Testis (tissue), 3 donors: Measurements from ENCODE around the gene PTPRN2. TPM values are rescaled to one million over a fixed set of nuclear protein-coding genes. Genes with fewer than 3 reads are reported as not detected.

ENCODE experiments used
- DNase-seq: peaks from one replicate; pipeline ENCODE4 v3.0.0-alpha.2; 2019
- H3K27ac ChIP-seq, 2 donors: fragments of 200-600 bp; sonication (generic); one replicate each; pipeline ENCODE4 v1.5.1; 2019
- H3K27me3 ChIP-seq: fragments of 200-600 bp; sonication (generic); one replicate; pipeline ENCODE4 v1.5.1; 2019
- H3K36me3 ChIP-seq: fragments of 200-600 bp; sonication (generic); one replicate; pipeline ENCODE4 v1.5.1; 2017; ENCODE audit warnings: low read depth; ENCODE audit errors: missing control alignments
- H3K4me1 ChIP-seq: fragments of 200-600 bp; sonication (generic); one replicate; pipeline ENCODE4 v1.5.1; 2019
- H3K4me3 ChIP-seq, 2 donors: fragments of 200-600 bp; sonication (generic); one replicate each; pipeline ENCODE4 v1.5.1; 2017 to 2019
- H3K9me3 ChIP-seq: fragments of 200-600 bp; sonication (generic); one replicate; pipeline ENCODE4 v1.5.1; 2017
- POLR2A ChIP-seq: fragments of 450-650 bp; IDR thresholded peaks from one replicate; pipeline ENCODE4 v1.6.1; 2017; ENCODE audit warnings: antibody characterized with exemption, mild to moderate bottlenecking, moderate library complexity
- WGBS, 2 donors: methylation state at CpG; one replicate each; pipeline ENCODE4 v1.1.5; 2018; 5-methylcytosine and 5-hydroxymethylcytosine counted together
- intact Hi-C: fragments of 100-400 bp; cut with DNase I; formaldehyde crosslinking; loops from one replicate; pipeline ENCODE4 v1.15.1; 2023; ENCODE audit warnings: low total_unique reads
- polyA plus RNA-seq: library from polyadenylated mRNA; stranded (reverse); fragments of 350-450 nt; fragmentation: Illumina TruSeq; extraction: RNeasy Lipid Tissue Mini Kit (QIAGEN cat#74804); gene quantifications from one replicate; pipeline ENCODE4 v1.2.3, GENCODE V29; 2014; ENCODE audit warnings: low read depth, low replicate concordance; ENCODE audit not compliant: insufficient read depth
- total RNA-seq, 2 donors: library from RNA; depleted of rRNA; stranded (reverse); fragments of >200 nt; gene quantifications; one replicate each; pipeline ENCODE4 v1.2.3, GENCODE V29; 2016
- TF ChIP-seq, protein P1 (sequence below), 3 experiments: fragments of 450-650 bp in 2 of 3; fragments of 200-600 bp in 1 of 3; sonication (generic) in 1 of 3; IDR thresholded peaks; one replicate each; pipeline ENCODE4 v1.5.1; 2016 to 2019; ENCODE audit warnings: antibody characterized with exemption in 3 of 3, mild to moderate bottlenecking in 2 of 3, moderate library complexity in 1 of 3

Gene PTPRN2
- total and polyA plus RNA-seq, 3 donors from 2014 or later = 9.3 to 10.8 (median 9.8) TPM

DNA sequence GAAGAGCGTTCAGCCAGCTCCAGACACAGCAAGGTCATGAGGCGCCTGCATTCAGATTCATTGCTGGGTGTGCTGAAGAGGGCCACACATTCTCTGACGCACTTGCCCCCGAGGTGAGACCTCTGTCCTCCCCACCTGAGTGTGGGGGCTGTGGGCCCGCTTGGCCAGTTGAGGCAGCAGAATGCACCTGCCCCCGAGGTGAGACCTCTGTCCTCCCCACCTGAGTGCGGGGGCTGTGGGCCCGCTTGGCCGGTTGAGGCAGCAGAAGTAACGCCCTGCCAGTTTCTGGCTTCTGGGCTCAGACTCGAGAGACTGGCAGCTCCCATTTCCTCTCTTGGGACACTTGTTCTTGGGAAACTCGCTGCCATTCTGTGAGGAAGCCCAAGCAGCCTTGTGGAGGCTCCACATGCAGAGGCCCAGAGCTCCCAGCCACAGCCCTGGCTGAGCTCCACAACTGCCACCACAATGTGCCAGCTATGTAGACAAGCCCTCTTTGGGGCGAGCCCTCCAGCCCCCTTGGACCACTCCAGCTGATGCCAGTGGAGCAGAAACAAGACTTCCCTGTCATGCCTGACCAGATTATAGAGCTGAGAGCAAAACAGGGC, 816.8 kb downstream of the PTPRN2 start:
- TF ChIP-seq POLR2A = no peak
- TF ChIP-seq, protein P1, sequence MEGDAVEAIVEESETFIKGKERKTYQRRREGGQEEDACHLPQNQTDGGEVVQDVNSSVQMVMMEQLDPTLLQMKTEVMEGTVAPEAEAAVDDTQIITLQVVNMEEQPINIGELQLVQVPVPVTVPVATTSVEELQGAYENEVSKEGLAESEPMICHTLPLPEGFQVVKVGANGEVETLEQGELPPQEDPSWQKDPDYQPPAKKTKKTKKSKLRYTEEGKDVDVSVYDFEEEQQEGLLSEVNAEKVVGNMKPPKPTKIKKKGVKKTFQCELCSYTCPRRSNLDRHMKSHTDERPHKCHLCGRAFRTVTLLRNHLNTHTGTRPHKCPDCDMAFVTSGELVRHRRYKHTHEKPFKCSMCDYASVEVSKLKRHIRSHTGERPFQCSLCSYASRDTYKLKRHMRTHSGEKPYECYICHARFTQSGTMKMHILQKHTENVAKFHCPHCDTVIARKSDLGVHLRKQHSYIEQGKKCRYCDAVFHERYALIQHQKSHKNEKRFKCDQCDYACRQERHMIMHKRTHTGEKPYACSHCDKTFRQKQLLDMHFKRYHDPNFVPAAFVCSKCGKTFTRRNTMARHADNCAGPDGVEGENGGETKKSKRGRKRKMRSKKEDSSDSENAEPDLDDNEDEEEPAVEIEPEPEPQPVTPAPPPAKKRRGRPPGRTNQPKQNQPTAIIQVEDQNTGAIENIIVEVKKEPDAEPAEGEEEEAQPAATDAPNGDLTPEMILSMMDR (IDR thresholded peaks at IDR 0.05) = no peak
- Histone ChIP-seq H3K27ac (no peak overlapping the region), H3K9me3 (no peaks in the 10 kb centered on the region), H3K27me3 (no peaks in the 10 kb centered on the region), H3K4me3 (no peak overlapping the region), H3K36me3 (no peaks in the 10 kb centered on the region), H3K4me1 (no peaks in the 10 kb centered on the region)
- WGBS, 2 donors = 91 to 94% methylated on average over 4 to 13 of the region's 13 CpGs
- intact Hi-C loops = no loop called here
- DNase-seq = no peak

DNA sequence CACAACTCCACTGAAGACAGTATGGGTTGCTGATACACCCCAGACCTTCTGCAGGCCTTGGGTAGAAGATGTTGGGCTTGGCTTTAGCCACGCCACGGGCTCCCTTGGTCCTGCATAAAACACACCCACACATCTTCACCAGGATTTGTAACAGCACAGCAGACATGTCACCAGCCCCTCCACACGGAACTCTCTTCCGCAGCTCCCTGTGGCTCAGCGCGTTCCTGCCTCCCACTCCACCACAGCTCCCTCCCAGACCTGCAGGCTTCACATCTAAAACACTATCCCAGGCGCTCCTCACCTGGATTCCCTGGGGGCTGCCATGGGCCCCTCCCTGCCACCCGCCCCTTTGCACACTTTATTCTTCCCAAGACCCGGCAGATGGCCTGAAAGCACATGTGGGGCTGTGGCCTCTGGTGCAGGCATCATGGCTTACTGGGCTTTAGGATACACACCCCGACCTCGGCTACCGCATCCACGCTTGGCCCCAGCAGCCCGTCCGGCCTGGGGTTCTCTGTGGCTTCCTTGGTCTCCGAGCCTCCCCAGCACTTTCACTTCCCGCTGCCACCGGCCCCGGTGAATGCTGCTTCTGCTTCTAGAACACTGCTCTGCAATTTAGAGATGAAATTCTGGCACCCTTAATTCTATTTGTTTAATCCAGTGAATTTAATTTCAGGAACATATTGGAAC, 818.0 kb downstream of the PTPRN2 start:
- no peaks in the 10 kb centered on the region for H3K4me1 ChIP-seq
- H3K27ac ChIP-seq = no peak overlapping the region
- TF ChIP-seq, protein P1 (IDR thresholded peaks at IDR 0.05) = no peak
- TF ChIP-seq POLR2A = no peak
- H3K36me3 ChIP-seq = no peaks in the 10 kb centered on the region
- WGBS, 2 donors = 66 to 76% methylated on average over 19 of the region's 19 CpGs
- intact Hi-C loops = no loop called here
- no peak for DNase-seq
- H3K9me3 ChIP-seq = no peaks in the 10 kb centered on the region
- no peaks in the 10 kb centered on the region for H3K27me3 ChIP-seq
- no peak overlapping the region for H3K4me3 ChIP-seq

DNA sequence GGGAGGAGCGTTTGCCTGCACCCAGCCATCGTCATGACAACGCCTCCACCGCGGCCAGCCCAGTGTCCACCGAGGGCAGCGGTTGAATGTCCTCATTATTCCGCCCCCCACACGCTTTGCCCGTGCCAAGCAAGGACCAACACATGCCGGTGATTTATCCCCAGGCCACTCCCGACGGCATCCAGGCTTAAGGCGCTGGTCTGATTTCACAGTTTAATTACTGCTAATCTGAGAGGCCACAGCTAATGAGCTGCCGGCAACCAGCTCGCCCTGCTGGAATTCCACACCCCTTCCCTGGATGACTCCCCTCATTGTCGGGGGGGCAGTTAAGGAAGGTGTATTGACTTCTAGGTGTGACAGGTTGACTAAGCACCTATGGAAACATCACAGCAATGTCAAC, 818.5 kb downstream of the PTPRN2 start:
- Histone ChIP-seq H3K9me3 (no peaks in the 10 kb centered on the region), H3K4me1 (no peaks in the 10 kb centered on the region), H3K27me3 (no peaks in the 10 kb centered on the region), H3K36me3 (no peaks in the 10 kb centered on the region), H3K27ac (no peak overlapping the region), H3K4me3 (no peak overlapping the region)
- intact Hi-C loops = no loop called here
- no peak for DNase-seq
- TF ChIP-seq, protein P1 (IDR thresholded peaks at IDR 0.05) = no peak
- no peak for TF ChIP-seq POLR2A
- 32 to 52% methylated on average over 5 to 17 of the region's 17 CpGs for WGBS, 2 donors

DNA sequence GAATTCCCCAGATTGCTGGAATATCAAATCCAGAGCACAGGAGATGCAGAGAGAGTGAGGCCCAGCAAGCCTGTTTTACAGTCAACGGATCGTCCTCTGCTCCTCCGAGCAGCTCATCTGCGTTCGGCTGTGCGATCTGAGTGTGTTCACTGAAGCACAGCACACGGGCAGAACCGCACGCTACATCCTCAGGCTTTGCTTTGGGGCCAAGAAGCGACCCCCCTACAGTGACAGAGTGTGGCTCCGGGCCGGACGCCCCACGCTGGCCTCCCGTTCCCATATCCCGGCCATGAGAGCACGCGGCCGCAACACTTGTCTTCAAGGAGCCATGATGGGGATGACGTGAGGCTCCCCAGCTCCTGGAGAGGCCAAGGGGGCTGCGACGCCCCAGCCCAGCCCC, 819.4 kb downstream of the PTPRN2 start:
- Histone ChIP-seq H3K4me1 (no peaks in the 10 kb centered on the region), H3K27me3 (no peaks in the 10 kb centered on the region), H3K27ac (no peak overlapping the region), H3K4me3 (no peak overlapping the region), H3K9me3 (no peaks in the 10 kb centered on the region), H3K36me3 (no peaks in the 10 kb centered on the region)
- WGBS, 2 donors = 84 to 86% methylated on average over 22 of the region's 22 CpGs
- intact Hi-C loops = no loop called here
- TF ChIP-seq, protein P1 (IDR thresholded peaks at IDR 0.05) = no peak
- no peak for TF ChIP-seq POLR2A
- no peak for DNase-seq
